Tibial artery (tissue), 4 donors: ENCODE data around the gene ABHD10.

ENCODE experiments used
- DNase-seq, 2 donors: peaks; one replicate each; pipeline ENCODE4 v3.0.0-alpha.2; 2019
- H3K27ac ChIP-seq, 2 donors: fragments of 200-600 bp; sonication (generic) in 1 of 2; 1 replicate in 1 of 2; 2 replicates in 1 of 2; pipeline ENCODE4 v1.5.1; 2018 to 2019; ENCODE audit warnings: mild to moderate bottlenecking in 1 of 2
- H3K27me3 ChIP-seq, 2 donors: fragments of 200-600 bp; sonication (generic) in 1 of 2; one replicate each; pipeline versions ENCODE4 v1.5.1 to v1.6.0; 2016 to 2019
- H3K36me3 ChIP-seq, 3 donors: fragments of 200-600 bp; sonication (generic) in 2 of 3; one replicate each; pipeline ENCODE4 v1.5.1; 2016 to 2019; ENCODE audit warnings: mild to moderate bottlenecking in 2 of 3
- H3K4me1 ChIP-seq, 4 donors: fragments of 200-600 bp; sonication (generic) in 2 of 4; 1 replicate in 3 of 4; 2 replicates in 1 of 4; pipeline ENCODE4 v1.5.1; 2016 to 2019
- H3K4me3 ChIP-seq, 2 donors: fragments of 200-600 bp; sonication (generic) in 1 of 2; 1 replicate in 1 of 2; 2 replicates in 1 of 2; pipeline ENCODE4 v1.5.1; 2018 to 2019; ENCODE audit warnings: mild to moderate bottlenecking in 2 of 2
- H3K9me3 ChIP-seq, 3 donors: fragments of 200-600 bp; sonication (generic) in 1 of 3; one replicate each; pipeline ENCODE4 v1.5.1; 2016 to 2019
- intact Hi-C: fragments of 100-400 bp; cut with DNase I; formaldehyde crosslinking; loops from one replicate; pipeline ENCODE4 v1.15.0; 2023; ENCODE audit warnings: low total_unique reads
- TF ChIP-seq, protein P1 (sequence below), 2 experiments: fragments of 200-600 bp in 1 of 2; fragments of 450-650 bp in 1 of 2; IDR thresholded peaks; one replicate each; pipeline ENCODE4 v1.5.1; 2017 to 2019; ENCODE audit warnings: antibody characterized with exemption in 2 of 2, mild to moderate bottlenecking in 1 of 2, moderate library complexity in 1 of 2

The ABHD10 gene

DNA sequence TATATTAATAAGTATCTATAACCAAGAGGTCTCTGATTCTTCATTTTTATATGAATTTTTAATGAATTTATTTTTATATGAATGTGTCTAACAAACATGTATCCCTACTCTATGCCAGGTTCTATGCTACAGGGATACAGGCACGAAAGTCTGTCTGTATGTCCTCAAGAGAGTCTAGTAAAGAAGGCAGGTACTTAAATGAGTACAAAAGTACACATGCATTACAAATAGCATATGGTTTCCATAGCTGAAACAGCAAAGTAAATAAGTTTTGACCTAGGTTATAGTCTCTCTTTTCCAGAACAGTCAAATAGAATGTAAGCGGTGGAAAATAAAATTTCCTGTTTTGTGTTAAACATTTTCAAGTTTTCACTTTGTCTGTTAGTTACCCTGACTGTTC lies 13.3 kb upstream of the ABHD10 start:
- TF ChIP-seq, protein P1, sequence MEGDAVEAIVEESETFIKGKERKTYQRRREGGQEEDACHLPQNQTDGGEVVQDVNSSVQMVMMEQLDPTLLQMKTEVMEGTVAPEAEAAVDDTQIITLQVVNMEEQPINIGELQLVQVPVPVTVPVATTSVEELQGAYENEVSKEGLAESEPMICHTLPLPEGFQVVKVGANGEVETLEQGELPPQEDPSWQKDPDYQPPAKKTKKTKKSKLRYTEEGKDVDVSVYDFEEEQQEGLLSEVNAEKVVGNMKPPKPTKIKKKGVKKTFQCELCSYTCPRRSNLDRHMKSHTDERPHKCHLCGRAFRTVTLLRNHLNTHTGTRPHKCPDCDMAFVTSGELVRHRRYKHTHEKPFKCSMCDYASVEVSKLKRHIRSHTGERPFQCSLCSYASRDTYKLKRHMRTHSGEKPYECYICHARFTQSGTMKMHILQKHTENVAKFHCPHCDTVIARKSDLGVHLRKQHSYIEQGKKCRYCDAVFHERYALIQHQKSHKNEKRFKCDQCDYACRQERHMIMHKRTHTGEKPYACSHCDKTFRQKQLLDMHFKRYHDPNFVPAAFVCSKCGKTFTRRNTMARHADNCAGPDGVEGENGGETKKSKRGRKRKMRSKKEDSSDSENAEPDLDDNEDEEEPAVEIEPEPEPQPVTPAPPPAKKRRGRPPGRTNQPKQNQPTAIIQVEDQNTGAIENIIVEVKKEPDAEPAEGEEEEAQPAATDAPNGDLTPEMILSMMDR (IDR thresholded peaks at IDR 0.05) = no peak
- Histone ChIP-seq H3K9me3 (no peaks in the 10 kb centered on the region), H3K4me1 (peaks cover 0 to 30% (median 12%) of the 10 kb centered on the region in 4 donors), H3K4me3 (no peak overlapping the region), H3K27me3 (no peaks in the 10 kb centered on the region), H3K27ac (peak overlapping the region in 1 of 2 donors; percentile 10), H3K36me3 (peaks cover 14 to 34% (median 27%) of the 10 kb centered on the region in 3 donors)
- intact Hi-C loops = loop anchor here (10.0 kb wide), 1 partner anchor 101 kb away; no protein-coding TSS in a partner anchor
- no peak for DNase-seq

DNA sequence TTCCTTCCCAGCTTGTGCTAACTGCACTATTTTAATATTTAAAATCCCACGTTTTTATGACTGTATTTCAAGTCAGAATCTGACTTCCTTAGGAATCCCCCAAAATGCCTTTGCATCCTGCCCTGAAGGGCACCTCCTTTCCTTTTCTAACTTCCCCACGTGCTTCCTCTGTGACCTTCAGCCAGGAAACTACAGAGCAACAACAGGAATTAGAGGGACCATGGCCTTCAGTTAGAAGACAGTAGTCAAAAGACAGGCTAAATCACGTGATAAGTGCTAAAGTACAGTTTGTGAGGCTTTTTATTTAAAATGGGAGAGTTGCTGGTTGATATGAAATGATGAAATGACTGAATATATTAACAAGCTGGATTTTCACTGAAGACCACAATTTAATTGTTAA lies 11.8 kb upstream of the ABHD10 start:
- TF ChIP-seq, protein P1 (IDR thresholded peaks at IDR 0.05) = no peak
- H3K36me3 ChIP-seq = peaks cover 14 to 35% (median 34%) of the 10 kb centered on the region in 3 donors
- no peak overlapping the region for H3K4me3 ChIP-seq
- intact Hi-C loops = loop anchor here (2.0 to 10.0 kb wide), 2 partner anchors 102 to 246 kb away; no protein-coding TSS in a partner anchor
- no peaks in the 10 kb centered on the region for H3K27me3 ChIP-seq
- H3K4me1 ChIP-seq = peaks cover 0 to 40% (median 12%) of the 10 kb centered on the region in 4 donors
- no peak for DNase-seq
- no peaks in the 10 kb centered on the region for H3K9me3 ChIP-seq
- peak overlapping the region; percentile 14 to 56 for H3K27ac ChIP-seq

DNA sequence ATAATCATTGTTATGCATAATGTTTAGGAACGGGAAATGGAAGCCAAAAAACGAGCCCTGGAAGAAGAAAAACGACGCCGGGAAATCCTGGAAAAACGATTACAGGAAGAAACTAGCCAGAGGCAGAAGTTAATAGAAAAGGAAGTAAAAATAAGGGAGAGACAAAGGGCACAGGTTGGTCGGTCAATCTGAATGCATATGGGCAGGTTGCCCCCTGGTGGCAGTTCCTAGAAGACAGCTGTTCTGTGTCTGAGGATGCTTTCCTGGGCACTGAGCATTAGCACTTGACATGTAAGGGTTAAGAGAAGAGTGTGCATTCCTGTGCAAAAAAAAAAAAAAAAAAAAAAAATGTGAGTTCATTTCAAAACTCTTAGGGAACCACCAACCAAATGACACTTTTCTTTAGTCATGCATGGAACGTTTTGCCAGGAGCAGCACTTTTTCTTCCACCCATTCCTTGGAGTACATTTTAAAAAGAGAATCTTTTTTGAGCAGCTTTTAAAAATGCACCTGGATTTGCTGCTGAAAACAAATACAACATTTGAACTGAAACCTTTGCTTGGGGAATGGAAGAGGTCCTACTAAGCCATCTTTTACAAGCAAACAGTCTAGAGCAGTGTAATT lies 11.1 kb upstream of the ABHD10 start:
- H3K4me1 ChIP-seq = peaks cover 0 to 40% (median 12%) of the 10 kb centered on the region in 4 donors
- peak; percentile 87 to 91 for DNase-seq
- H3K27me3 ChIP-seq = no peaks in the 10 kb centered on the region
- H3K27ac ChIP-seq = peak overlapping the region; percentile 14 to 56
- H3K9me3 ChIP-seq = no peaks in the 10 kb centered on the region
- peaks cover 14 to 31% (median 31%) of the 10 kb centered on the region in 3 donors for H3K36me3 ChIP-seq
- TF ChIP-seq, protein P1 (IDR thresholded peaks at IDR 0.05) = peak; percentile 85 to 89
- intact Hi-C loops = loop anchor here (2.0 to 10.0 kb wide), 2 partner anchors 103 to 247 kb away; no protein-coding TSS in a partner anchor
- no peak overlapping the region for H3K4me3 ChIP-seq

DNA sequence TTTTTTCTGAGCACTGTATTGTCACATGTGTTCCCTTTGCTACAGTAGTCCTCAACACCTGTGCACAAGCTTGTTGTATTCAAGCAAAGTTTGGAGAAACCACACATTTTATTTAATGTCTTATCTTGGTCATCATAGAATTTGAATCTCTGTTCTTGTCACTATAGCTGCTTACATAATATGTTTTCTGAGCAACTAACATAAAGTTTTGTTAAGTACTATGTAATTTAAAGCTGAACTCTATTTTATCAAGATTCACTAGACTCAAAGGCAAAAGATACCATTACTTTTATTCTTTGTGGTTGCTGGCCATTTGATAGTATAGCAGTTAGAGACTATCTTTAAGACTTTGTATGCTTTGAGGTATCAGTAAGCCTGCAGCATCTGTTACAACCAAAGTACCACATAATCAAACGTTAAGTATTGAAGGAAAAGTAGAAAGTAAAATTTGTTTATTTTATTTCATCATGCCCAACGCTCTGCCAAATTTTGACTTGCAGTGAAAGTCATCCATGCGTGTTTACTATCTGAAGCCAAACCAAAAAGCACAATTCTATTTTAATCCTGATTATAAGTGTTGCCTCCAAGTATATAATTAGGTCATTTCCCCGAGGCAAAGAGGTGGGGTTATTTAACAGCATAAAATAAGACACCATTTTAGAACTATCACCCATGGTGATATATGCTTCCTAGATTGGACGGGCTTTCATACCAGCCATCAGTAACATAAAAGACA lies 10.3 kb upstream of the ABHD10 start:
- intact Hi-C loops = loop anchor here (10.0 kb wide), 1 partner anchor 104 kb away; no protein-coding TSS in a partner anchor
- TF ChIP-seq, protein P1 (IDR thresholded peaks at IDR 0.05) = no peak
- DNase-seq = no peak
- peak overlapping the region; percentile 39 to 50 for H3K27ac ChIP-seq
- peaks cover 0 to 34% (median 10%) of the 10 kb centered on the region in 4 donors for H3K4me1 ChIP-seq
- H3K27me3 ChIP-seq = no peaks in the 10 kb centered on the region
- no peaks in the 10 kb centered on the region for H3K9me3 ChIP-seq
- no peak overlapping the region for H3K4me3 ChIP-seq
- peaks cover 14 to 32% (median 24%) of the 10 kb centered on the region in 3 donors for H3K36me3 ChIP-seq

DNA sequence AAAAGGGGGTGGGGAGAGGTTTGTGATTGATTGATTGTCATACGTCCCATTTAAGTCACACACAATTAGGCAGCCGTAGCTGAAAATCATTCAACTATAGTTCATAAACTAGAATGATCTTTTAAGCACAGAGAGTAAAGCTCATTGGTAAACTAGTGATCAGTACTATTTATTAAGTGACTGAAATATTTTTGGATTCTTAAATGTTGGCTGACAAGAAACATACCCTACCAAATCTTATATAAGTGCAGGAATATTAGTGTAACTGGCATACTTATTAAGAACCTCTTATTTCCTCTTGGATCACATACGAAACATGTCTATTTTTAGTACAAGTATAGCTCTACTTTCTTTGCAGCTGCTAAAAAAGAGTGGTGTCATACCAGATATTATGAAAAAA lies 8.4 kb upstream of the ABHD10 start:
- intact Hi-C loops = no loop called here
- Histone ChIP-seq H3K36me3 (peaks cover 23 to 33% (median 29%) of the 10 kb centered on the region in 3 donors), H3K27ac (peak overlapping the region in 1 of 2 donors; percentile 42), H3K4me3 (no peak overlapping the region), H3K4me1 (peaks cover 0 to 34% (median 10%) of the 10 kb centered on the region in 4 donors), H3K27me3 (no peaks in the 10 kb centered on the region), H3K9me3 (no peaks in the 10 kb centered on the region)
- DNase-seq = no peak
- TF ChIP-seq, protein P1 (IDR thresholded peaks at IDR 0.05) = no peak
